Endothelial cell of umbilical vein (primary cell): ENCODE measurements around the gene SLC25A44. TPM values are rescaled to one million over a fixed set of nuclear protein-coding genes. Genes with fewer than 3 reads are reported as not detected.

ENCODE experiments used
- BruUV-seq: library from RNA; stranded (reverse); fragments of 400-500 nt; replicated peaks from 2 replicates; lab custom pipeline; 2021; lab: Mats Ljungman, UMichigan
- CTCF ChIA-PET: fragments of 300-600, 350-600 bp; sonication (Branson Sonifier 250); formaldehyde crosslinking; loops from one replicate; lab custom pipeline; 2021; ENCODE audit warnings: antibody characterized with exemption, inconsistent platforms; lab: Charles Lee
- POLR2A ChIA-PET: fragments of 300-600, 350-600 bp; sonication (Branson Sonifier 250); formaldehyde crosslinking; loops from one replicate; lab custom pipeline; 2021; ENCODE audit warnings: antibody characterized with exemption, inconsistent platforms; lab: Charles Lee
- DNase-seq: peaks from one replicate; pipeline ENCODE4 v3.0.0-alpha.2; 2011; ENCODE audit warnings: low read depth, low spot score
- FAIRE-seq: peaks from 2 replicates; lab custom pipeline; 2011; peaks lifted over from hg19 to GRCh38; lab: Jason Lieb, UNC
- H2AFZ ChIP-seq: 2 replicates; pipeline ENCODE4 v1.6.0; 2012; ENCODE audit warnings: low read depth, low read length, control low read depth, inconsistent platforms
- H3K27ac ChIP-seq: 2 replicates; pipeline ENCODE4 v1.5.1; 2011; ENCODE audit warnings: low read depth, mild to moderate bottlenecking, control low read depth, low read length, moderate library complexity; ENCODE audit not compliant: insufficient read depth
- H3K27me3 ChIP-seq, 2 experiments: 2 replicates each; pipeline versions ENCODE4 v1.6.0 to v1.6.1; 2011; ENCODE audit warnings: low read length in 2 of 2, mixed read lengths in 1 of 2; ENCODE audit not compliant: control insufficient read depth in 2 of 2, insufficient read depth in 2 of 2
- H3K36me3 ChIP-seq, 2 experiments: 2 replicates in 1 of 2; 3 replicates in 1 of 2; pipeline ENCODE4 v1.5.1; 2011; ENCODE audit warnings: low read length in 2 of 2, mild to moderate bottlenecking in 1 of 2, moderate library complexity in 1 of 2; ENCODE audit not compliant: control insufficient read depth in 2 of 2, insufficient read depth in 2 of 2; ENCODE audit errors: extremely low read depth in 1 of 2
- H3K4me1 ChIP-seq: 3 replicates; pipeline ENCODE4 v1.5.1; 2011; ENCODE audit warnings: mild to moderate bottlenecking, low read length; ENCODE audit not compliant: control insufficient read depth, insufficient read depth; ENCODE audit errors: extremely low read depth
- H3K4me2 ChIP-seq: 2 replicates; pipeline ENCODE4 v1.6.1; 2011; ENCODE audit warnings: low read length, control low read depth, mixed read lengths; ENCODE audit not compliant: insufficient read depth
- H3K4me3 ChIP-seq, 3 experiments: fragments of 200-600 bp in 1 of 3; sonication (generic), shearing (Covaris generic) in 1 of 3; replicated peaks in 1 of 3; 2 replicates each; pipeline ENCODE4 v1.5.1; 2011 to 2016; ENCODE audit warnings: control low read depth in 3 of 3, low read length in 3 of 3, mild to moderate bottlenecking in 2 of 3, inconsistent platforms in 1 of 3, low read depth in 1 of 3, moderate library complexity in 1 of 3; ENCODE audit not compliant: insufficient read depth in 1 of 3
- H3K79me2 ChIP-seq: 2 replicates; pipeline ENCODE4 v1.6.0; 2012; ENCODE audit warnings: low read length, inconsistent platforms; ENCODE audit not compliant: control insufficient read depth, insufficient read depth
- H3K9ac ChIP-seq: replicated peaks from 2 replicates; pipeline ENCODE3; 2011; ENCODE audit warnings: low read length, control low read depth; ENCODE audit not compliant: insufficient read depth; ENCODE audit errors: extremely low read depth
- H3K9me1 ChIP-seq: replicated peaks from 3 replicates; pipeline ENCODE4 v1.6.0; 2011; ENCODE audit warnings: mild to moderate bottlenecking, low read length; ENCODE audit not compliant: control insufficient read depth, insufficient read depth; ENCODE audit errors: extremely low read depth
- H3K9me3 ChIP-seq: replicated peaks from 2 replicates; pipeline ENCODE4 v1.5.1; 2012; ENCODE audit warnings: low read length, inconsistent platforms; ENCODE audit not compliant: control insufficient read depth, insufficient read depth
- H4K20me1 ChIP-seq: replicated peaks from 2 replicates; pipeline ENCODE3; 2011; ENCODE audit warnings: mild to moderate bottlenecking, low read length; ENCODE audit not compliant: control insufficient read depth, insufficient read depth; ENCODE audit errors: extremely low read depth
- CTCF ChIP-seq, 2 donors: IDR thresholded peaks; 1 replicate in 1 of 2; 2 replicates in 1 of 2; pipeline ENCODE4 v1.5.1; 2011; ENCODE audit warnings: low read length in 2 of 2, mild to moderate bottlenecking in 2 of 2, moderate library complexity in 2 of 2, control low read depth in 1 of 2, inconsistent platforms in 1 of 2, low read depth in 1 of 2; ENCODE audit not compliant: insufficient read depth in 1 of 2; ENCODE audit errors: extremely low read depth in 1 of 2
- EZH2 ChIP-seq: IDR thresholded peaks from 2 replicates; pipeline ENCODE4 v1.6.1; 2012; ENCODE audit warnings: borderline replicate concordance, low read depth, mild to moderate bottlenecking, moderate library complexity, low read length, inconsistent platforms; ENCODE audit not compliant: severe bottlenecking
- FOS ChIP-seq: IDR thresholded peaks from 2 replicates; pipeline ENCODE4 v1.6.1; 2011; ENCODE audit warnings: mild to moderate bottlenecking, low read length, moderate library complexity, borderline replicate concordance; ENCODE audit not compliant: insufficient read depth
- GATA2 ChIP-seq: IDR thresholded peaks from 2 replicates; pipeline ENCODE4 v1.7.0; 2011; ENCODE audit warnings: low read depth, mild to moderate bottlenecking, moderate library complexity, mixed read lengths, low read length; ENCODE audit not compliant: insufficient read length, insufficient read depth
- JUN ChIP-seq: IDR thresholded peaks from 2 replicates; pipeline ENCODE4 v1.6.1; 2011; ENCODE audit warnings: borderline replicate concordance, low read depth; ENCODE audit not compliant: insufficient read length, insufficient read depth
- MAX ChIP-seq: IDR thresholded peaks from 2 replicates; pipeline ENCODE4 v1.6.1; 2011; ENCODE audit not compliant: insufficient read depth, insufficient read length
- MYC ChIP-seq: IDR thresholded peaks from one replicate; pipeline ENCODE4 v1.6.1; 2011; ENCODE audit warnings: mild to moderate bottlenecking, low read depth, low read length
- POLR2A ChIP-seq: IDR thresholded peaks from 2 replicates; pipeline ENCODE4 v1.6.1; 2012; ENCODE audit warnings: low read depth, mild to moderate bottlenecking, control low read depth, low read length
- POLR2AphosphoS5 ChIP-seq: IDR thresholded peaks from 2 replicates; pipeline ENCODE4 v1.6.1; 2012; ENCODE audit warnings: low read depth, mild to moderate bottlenecking, control low read depth, low read length, moderate library complexity; ENCODE audit not compliant: insufficient read depth
- dilution Hi-C: fragments of 300-500 bp; cut with MboI; formaldehyde crosslinking; loops from one replicate; pipeline ENCODE4 v1.15.0; 2019; ENCODE audit warnings: low sequenced_read_pairs; ENCODE audit not compliant: extremely low pct_ligation_motif_present
- intact Hi-C: fragments of 100-400 bp; cut with micrococcal nuclease; formaldehyde crosslinking; loops from one replicate; pipeline ENCODE4 v1.10.0; 2022
- polyA plus RNA-seq, 4 experiments: library from polyadenylated mRNA; depleted of rRNA in 3 of 4; stranded (reverse) in 3 of 4; unstranded in 1 of 4; fragments of >200 nt; gene quantifications; 2 replicates each; pipeline versions ENCODE4 v1.2.1 to v1.2.3, GENCODE V29; 2011 to 2012; ENCODE audit warnings: missing spikeins in 1 of 4
- total RNA-seq: library from RNA; stranded (reverse); gene quantifications from 2 replicates; pipeline ENCODE4 v1.2.3, GENCODE V29; 2021

The SLC25A44 gene
- total and polyA plus RNA-seq, 2 donors (not counting 3 experiments of a cell fraction or from before 2014, with no cell fraction given), result 24.0 to 30.6 TPM

DNA sequence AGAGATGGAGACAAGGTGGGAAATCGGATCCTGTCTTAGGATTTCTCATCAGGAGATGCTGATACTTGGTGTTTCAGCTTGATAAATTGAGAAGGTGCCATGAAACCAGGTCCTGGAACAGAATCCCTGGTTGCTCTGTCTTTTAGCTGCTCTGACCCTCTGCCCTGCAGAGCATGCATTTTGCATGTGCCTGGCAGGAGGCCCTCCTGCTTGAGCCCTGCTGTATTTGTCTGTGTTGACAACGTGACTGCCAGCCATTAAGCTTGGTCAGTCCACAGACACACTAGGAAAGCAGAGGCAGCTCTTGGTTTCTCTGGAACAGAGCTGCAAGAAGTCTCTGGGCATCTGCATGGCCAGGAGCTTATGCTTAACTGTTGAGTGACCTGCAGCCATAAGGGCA lies 2.5 kb downstream of the SLC25A44 start:
- Histone ChIP-seq H3K4me1 (peaks cover 9% of the 10 kb centered on the region), H3K36me3 (peaks cover 0 to 6% of the 10 kb centered on the region in 2 experiments), H3K27me3 (no peaks in the 10 kb centered on the region), H3K27ac (no peak overlapping the region), H3K9ac (no peak overlapping the region), H4K20me1 (no peaks in the 10 kb centered on the region), H3K79me2 (peaks cover 45% of the 10 kb centered on the region), H3K9me3 (no peaks in the 10 kb centered on the region), H3K4me2 (no peak overlapping the region), H3K4me3 (no peak overlapping the region), H3K9me1 (no peaks in the 10 kb centered on the region), H2AFZ (no peak overlapping the region)
- no peak for DNase-seq
- ChIA-PET POLR2A (no interaction called here), CTCF (interaction anchor here (1.0 to 3.9 kb wide), 2 partner anchors 17 to 29 kb away, joined by 3 to 17 read pairs; partner anchors contain the start of gene PMF1)
- BruUV-seq, result no TSS peak
- intact Hi-C loops (no loop called here), dilution Hi-C loops (no loop called here)
- no peak for FAIRE-seq
- no peak for TF ChIP-seq JUN
- TF ChIP-seq FOS, result no peak
- no peak for TF ChIP-seq MAX
- TF ChIP-seq POLR2AphosphoS5, result no peak
- TF ChIP-seq GATA2, result no peak
- TF ChIP-seq MYC, result no peak
- TF ChIP-seq EZH2, result no peak
- TF ChIP-seq CTCF (IDR thresholded peaks at IDR 0.05; ENCODE audit: extremely low read depth in 1 of 2, insufficient read depth in 1 of 2, low read depth in 1 of 2, low read length in 2 of 2), result no peak
- no peak for TF ChIP-seq POLR2A
